Omental fat pad (tissue), 4 donors: Measurements from ENCODE around the gene PROSER3. TPM values are rescaled to one million over a fixed set of nuclear protein-coding genes. Genes with fewer than 3 reads are reported as not detected.

Experiments used
- ATAC-seq: fragments of 150-250 bp; one replicate; pipeline ENCODE4 v1.9.1; 2016; ENCODE audit warnings: mild to moderate bottlenecking, moderate library complexity; ENCODE audit not compliant: low FRiP score
- DNase-seq: peaks from one replicate; pipeline ENCODE4 v3.0.0-alpha.2; 2019; ENCODE audit warnings: low spot score
- total RNA-seq, 4 donors: library from RNA; depleted of rRNA; stranded (reverse); fragments of >200 nt; gene quantifications; one replicate each; pipeline ENCODE4 v1.1.0, GENCODE V29; 2016
- TF ChIP-seq, protein P1 (sequence below), 3 donors: fragments of 450-650 bp; IDR thresholded peaks; one replicate each; pipeline ENCODE4 v1.5.1; 2016 to 2017; ENCODE audit warnings: antibody characterized with exemption in 3 of 3, mild to moderate bottlenecking in 3 of 3, moderate library complexity in 2 of 3

Gene PROSER3
- total RNA-seq, 4 donors from 2014 or later, result 3.7 to 7.5 (median 5.3) TPM

DNA sequence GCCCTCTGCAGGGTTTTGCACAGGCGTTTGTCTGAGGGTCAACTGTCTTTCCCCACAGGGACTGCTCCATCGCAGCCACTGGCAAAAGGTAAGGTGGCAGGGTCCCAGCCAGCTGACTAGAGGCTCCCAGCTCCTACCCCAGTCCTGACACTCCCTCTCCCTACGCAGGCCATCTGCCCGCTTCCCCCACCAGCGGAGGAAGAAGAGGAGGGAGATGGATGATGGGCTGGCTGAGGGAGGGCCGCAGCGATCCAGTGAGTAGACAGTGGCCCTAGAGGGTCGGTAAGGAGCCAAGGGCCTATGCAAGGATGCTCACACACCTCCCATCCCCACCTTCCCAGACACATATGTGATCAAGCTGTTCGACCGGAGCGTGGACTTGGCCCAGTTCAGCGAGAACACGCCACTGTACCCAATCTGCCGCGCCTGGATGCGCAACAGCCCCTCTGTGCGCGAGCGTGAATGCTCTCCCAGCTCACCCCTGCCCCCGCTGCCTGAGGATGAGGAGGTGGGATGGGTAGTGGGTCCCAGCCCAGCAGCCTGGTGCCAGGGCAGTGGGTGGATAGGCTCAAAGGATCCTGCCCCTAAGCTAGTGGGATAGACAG, 5.1 kb upstream of the PROSER3 start:
- no peak for DNase-seq
- ATAC-seq, result no peak
- TF ChIP-seq, protein P1, sequence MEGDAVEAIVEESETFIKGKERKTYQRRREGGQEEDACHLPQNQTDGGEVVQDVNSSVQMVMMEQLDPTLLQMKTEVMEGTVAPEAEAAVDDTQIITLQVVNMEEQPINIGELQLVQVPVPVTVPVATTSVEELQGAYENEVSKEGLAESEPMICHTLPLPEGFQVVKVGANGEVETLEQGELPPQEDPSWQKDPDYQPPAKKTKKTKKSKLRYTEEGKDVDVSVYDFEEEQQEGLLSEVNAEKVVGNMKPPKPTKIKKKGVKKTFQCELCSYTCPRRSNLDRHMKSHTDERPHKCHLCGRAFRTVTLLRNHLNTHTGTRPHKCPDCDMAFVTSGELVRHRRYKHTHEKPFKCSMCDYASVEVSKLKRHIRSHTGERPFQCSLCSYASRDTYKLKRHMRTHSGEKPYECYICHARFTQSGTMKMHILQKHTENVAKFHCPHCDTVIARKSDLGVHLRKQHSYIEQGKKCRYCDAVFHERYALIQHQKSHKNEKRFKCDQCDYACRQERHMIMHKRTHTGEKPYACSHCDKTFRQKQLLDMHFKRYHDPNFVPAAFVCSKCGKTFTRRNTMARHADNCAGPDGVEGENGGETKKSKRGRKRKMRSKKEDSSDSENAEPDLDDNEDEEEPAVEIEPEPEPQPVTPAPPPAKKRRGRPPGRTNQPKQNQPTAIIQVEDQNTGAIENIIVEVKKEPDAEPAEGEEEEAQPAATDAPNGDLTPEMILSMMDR (IDR thresholded peaks at IDR 0.05), result no peak

DNA sequence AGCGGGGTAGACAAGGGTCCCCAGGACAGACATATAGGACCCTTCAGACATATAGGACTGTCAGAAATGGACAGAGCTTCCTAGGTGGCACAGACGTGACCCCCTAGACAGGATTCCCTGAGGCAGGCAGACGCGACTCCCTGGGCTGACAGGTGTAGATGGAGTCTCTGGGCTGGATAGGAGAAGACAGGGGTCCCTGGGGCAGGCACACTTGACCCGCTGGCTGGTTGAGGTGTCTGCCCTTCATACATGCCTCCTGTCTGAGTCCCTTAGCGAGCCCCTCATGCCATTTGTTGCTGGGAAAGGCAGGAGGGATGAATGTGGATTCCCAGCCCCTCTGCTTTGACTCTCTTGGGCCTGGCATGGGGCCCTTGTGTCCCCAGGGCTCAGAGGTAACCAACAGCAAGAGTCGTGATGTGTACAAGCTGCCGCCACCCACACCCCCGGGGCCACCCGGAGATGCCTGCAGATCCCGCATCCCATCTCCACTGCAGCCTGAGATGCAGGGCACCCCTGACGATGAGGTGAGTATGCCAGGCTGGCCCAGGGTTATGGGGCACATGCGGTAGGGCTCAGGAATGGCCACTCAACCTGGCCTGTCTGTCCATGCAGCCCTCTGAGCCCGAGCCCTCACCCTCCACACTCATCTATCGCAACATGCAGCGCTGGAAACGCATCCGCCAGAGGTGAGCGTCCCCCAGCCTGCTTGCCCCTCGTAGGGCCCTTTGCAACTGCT, 4.2 kb upstream of the PROSER3 start:
- ATAC-seq (no peak), DNase-seq (no peak)
- TF ChIP-seq, protein P1 (IDR thresholded peaks at IDR 0.05), result no peak

DNA sequence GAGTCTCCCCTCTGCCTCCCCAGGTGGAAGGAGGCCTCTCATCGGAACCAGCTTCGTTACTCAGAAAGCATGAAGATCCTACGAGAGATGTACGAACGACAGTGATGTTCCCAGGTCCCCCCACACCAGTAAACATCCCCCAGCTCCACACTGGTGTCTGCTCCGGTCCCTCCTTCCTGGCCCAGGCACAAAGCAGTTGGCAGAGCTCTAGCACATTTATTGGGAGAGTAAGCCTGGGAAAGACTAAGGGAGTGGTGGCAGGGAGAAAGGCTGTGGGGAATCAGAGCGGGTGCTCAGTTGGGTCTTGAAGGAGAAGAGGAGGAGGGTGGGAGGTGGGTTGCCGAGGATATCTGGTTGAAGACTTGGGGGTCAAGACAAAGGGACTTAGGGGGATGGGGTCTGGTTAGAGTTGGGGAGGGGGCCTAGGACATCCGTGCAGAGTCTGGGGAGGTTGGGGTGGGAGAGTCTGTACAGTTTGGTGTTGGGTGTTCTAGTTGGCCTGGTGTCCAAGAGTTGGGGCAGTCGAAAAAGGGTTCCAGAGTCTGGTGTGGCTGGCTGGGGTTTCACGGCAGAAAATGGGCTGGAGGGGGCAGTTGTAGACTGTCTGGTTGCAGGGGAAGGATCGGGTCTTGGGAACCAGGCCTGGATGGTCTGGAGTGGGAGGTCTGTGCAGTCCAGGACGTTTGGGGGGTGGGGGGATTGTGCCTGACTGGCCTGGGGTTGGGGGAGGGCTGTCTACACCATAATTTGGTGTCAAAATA, 3.4 kb upstream of the PROSER3 start:
- no peak for DNase-seq

DNA sequence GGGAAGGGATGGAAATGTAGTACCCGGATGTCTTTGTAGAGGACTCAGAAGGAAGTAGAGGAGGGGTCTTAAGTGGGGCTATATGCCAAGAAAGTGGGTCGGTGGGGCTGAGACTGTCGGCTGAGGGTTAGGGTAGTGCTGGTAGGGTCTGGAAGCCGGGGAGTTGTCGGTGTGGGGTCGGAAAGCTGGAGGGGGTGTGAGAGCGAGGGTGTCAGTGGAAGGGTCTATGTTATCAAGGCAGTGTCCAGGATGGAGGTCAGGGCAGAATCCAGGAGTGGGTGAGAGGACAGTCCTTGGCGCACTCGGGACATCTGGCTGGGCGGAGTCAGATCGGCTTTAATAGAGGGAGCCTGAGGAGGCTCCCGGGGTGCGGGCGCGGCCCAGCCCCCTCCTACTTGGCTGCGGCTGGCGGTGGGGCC, 2.8 kb upstream of the PROSER3 start:
- DNase-seq, result no peak
- ATAC-seq, result no peak
- TF ChIP-seq, protein P1 (IDR thresholded peaks at IDR 0.05), result no peak

More for the DNA sequence above, 3.4 kb upstream of the PROSER3 start:
- no peak for ATAC-seq
- TF ChIP-seq, protein P1 (IDR thresholded peaks at IDR 0.05), result no peak

DNA sequence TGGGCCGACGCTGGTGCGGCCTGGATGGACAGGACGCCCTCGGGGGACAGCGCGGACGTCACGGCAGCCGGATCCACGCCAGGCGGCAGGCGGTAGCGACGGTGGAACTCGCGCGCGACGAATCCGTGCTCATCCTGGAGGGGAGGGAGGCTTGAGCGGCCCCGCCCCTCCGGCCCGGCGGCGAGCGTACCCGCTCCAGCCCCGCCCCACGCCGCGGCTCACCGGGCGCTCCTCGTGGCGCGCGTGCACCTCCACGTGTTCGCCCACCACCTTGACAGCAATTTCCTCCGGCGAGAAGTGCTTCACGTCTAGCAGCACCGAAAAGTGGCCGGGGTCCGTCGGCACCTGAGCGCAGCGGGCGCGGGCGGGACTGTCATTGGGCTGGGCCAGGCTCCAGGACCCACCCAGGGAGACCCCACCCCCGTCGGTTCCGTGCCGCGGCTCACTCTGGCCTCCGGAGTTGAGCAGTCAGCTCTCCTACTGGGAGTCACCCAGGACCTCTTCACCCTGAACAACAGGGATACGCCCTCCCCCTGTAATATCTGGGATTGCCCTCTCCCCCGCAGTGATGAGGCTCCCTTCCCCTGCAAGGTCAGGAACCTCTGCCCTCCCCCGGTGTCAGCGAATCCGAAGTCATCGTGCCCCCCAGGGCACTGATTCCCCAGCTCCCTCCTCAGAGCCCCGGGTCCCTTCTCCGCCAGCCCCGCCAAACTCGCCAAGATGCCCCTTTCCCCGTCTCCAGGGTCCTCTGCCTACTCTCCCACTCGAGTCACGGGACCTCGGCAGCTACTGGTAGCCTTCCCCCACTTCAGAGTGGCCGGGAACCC, 2.2 kb upstream of the PROSER3 start:
- ATAC-seq, result peak; percentile 33

More for the DNA sequence above, 2.2 kb upstream of the PROSER3 start:
- TF ChIP-seq, protein P1 (IDR thresholded peaks at IDR 0.05), result no peak
- DNase-seq, result peak; percentile 36
